ENCODE results near the gene SCIMP.

- no peak for TF ChIP-seq CTCF (IDR thresholded peaks at IDR 0.05 in 2 of 3, conservative IDR thresholded peaks at IDR 0.05 in 1 of 3; ENCODE audit: borderline replicate concordance in 1 of 3, insufficient read depth in 1 of 3, low read depth in 2 of 3, low read length in 2 of 3)
- no peak for TF ChIP-seq POLR2A (IDR thresholded peaks at IDR 0.05; ENCODE audit: borderline replicate concordance, extremely low read depth, insufficient read depth, insufficient read length)
- no peak for TF ChIP-seq RAD21 (IDR thresholded peaks at IDR 0.05; ENCODE audit: low read depth)
- TF ChIP-seq POLR2AphosphoS5 (IDR thresholded peaks at IDR 0.05; ENCODE audit: low read depth, low read length) = no peak
- TF ChIP-seq ATF3 (IDR thresholded peaks at IDR 0.05) = no peak
- no peak for TF ChIP-seq EZH2phosphoT487 (IDR thresholded peaks at IDR 0.05; ENCODE audit: borderline replicate concordance)
- no peak for TF ChIP-seq MAX (IDR thresholded peaks at IDR 0.05)
- TF ChIP-seq EZH2 (IDR thresholded peaks at IDR 0.05) = no peak
- no peak for TF ChIP-seq CEBPB (IDR thresholded peaks at IDR 0.05; ENCODE audit: low read depth)
- TF ChIP-seq EGR1 (IDR thresholded peaks at IDR 0.05; ENCODE audit: low read depth) = no peak
- no peak for TF ChIP-seq SIN3A (IDR thresholded peaks at IDR 0.05; ENCODE audit: low read depth)
- TF ChIP-seq SRF (IDR thresholded peaks at IDR 0.05; ENCODE audit: low read depth) = no peak
- TF ChIP-seq JUND (IDR thresholded peaks at IDR 0.05) = no peak
- no peak for TF ChIP-seq YY1 (IDR thresholded peaks at IDR 0.05; ENCODE audit: extremely low read depth, insufficient replicate concordance, low read depth, low read length)
These were observed 27.8 kb upstream of the SCIMP start for GRCh38 chr17:5262416-5262991.

Data from HCT116 (cell line).